ENCODE data around the gene DUSP15.

The DUSP15 gene

GRCh38 chr20:31811796-31812728 is 58.3 kb downstream of the DUSP15 start:
- no peaks in the 10 kb centered on the region for H3K9me2 ChIP-seq (replicated peaks; ENCODE audit: low read depth, low read length)
- peaks cover 10% of the 10 kb centered on the region for H3K4me1 ChIP-seq (ENCODE audit: insufficient read depth, low read length, poor library complexity, severe bottlenecking)
- no peak for TF ChIP-seq CTCF (conservative IDR thresholded peaks at IDR 0.05; ENCODE audit: low read length)
- no peak for TF ChIP-seq EZH2phosphoT487 (IDR thresholded peaks at IDR 0.05; ENCODE audit: borderline replicate concordance)
- no peak overlapping the region for H3K4me3 ChIP-seq (ENCODE audit: low read length, poor library complexity, severe bottlenecking)
- H2AFZ ChIP-seq (ENCODE audit: low read length), result no peak overlapping the region
- H3K79me2 ChIP-seq (ENCODE audit: insufficient read depth, low read length), result no peaks in the 10 kb centered on the region
- H3K9me3 ChIP-seq (ENCODE audit: insufficient read depth, low read depth, low read length), result no peaks in the 10 kb centered on the region
- H3K27me3 ChIP-seq (ENCODE audit: insufficient read depth, low read length, poor library complexity, severe bottlenecking), result no peaks in the 10 kb centered on the region
- no peaks in the 10 kb centered on the region for H3F3A ChIP-seq (ENCODE audit: low read depth)
- H3K9ac ChIP-seq (ENCODE audit: low read depth, low read length, poor library complexity, severe bottlenecking), result no peak overlapping the region
- peaks cover 3% of the 10 kb centered on the region; the same call in 1 of the 2 replicates for H3K36me3 ChIP-seq (ENCODE audit: insufficient read depth, low read length)
- no peaks in the 10 kb centered on the region for H4K20me1 ChIP-seq (ENCODE audit: insufficient read depth, low read length, poor library complexity, severe bottlenecking)
- no peak overlapping the region for H3K4me2 ChIP-seq (ENCODE audit: low read depth, low read length, poor library complexity, severe bottlenecking)

- Histone ChIP-seq H3K4me1 (ENCODE audit: insufficient read depth, low read length, poor library complexity, severe bottlenecking) (peaks cover 10% of the 10 kb centered on the region), H3K36me3 (ENCODE audit: insufficient read depth, low read length) (peaks cover 12% of the 10 kb centered on the region; the same call in 1 of the 2 replicates), H3K9me3 (ENCODE audit: insufficient read depth, low read depth, low read length) (no peaks in the 10 kb centered on the region), H2AFZ (ENCODE audit: low read length) (no peak overlapping the region), H3F3A (ENCODE audit: low read depth) (no peaks in the 10 kb centered on the region), H3K27me3 (ENCODE audit: insufficient read depth, low read length, poor library complexity, severe bottlenecking) (no peaks in the 10 kb centered on the region), H3K4me3 (ENCODE audit: low read length, poor library complexity, severe bottlenecking) (no peak overlapping the region), H3K79me2 (ENCODE audit: insufficient read depth, low read length) (no peaks in the 10 kb centered on the region), H3K9ac (ENCODE audit: low read depth, low read length, poor library complexity, severe bottlenecking) (no peak overlapping the region), H3K9me2 (replicated peaks; ENCODE audit: low read depth, low read length) (no peaks in the 10 kb centered on the region), H4K20me1 (ENCODE audit: insufficient read depth, low read length, poor library complexity, severe bottlenecking) (no peaks in the 10 kb centered on the region), H3K4me2 (ENCODE audit: low read depth, low read length, poor library complexity, severe bottlenecking) (no peak overlapping the region)
- TF ChIP-seq EZH2phosphoT487 (IDR thresholded peaks at IDR 0.05; ENCODE audit: borderline replicate concordance), result no peak
- TF ChIP-seq CTCF (conservative IDR thresholded peaks at IDR 0.05; ENCODE audit: low read length), result no peak
Observed at GRCh38 chr20:31811198-31811597, 59.1 kb downstream of the DUSP15 start.

Measured in Loucy (cell line).